HG03060 (cell line): ENCODE results near the gene SRGAP2.
"Not testable (repeated sequence)": the region's sequence is repeated elsewhere in the genome, so short reads cannot be mapped to it uniquely, and the experiment has no call there.

Experiments
- ATAC-seq: cut with Tn5 transposase; IDR thresholded peaks from one replicate; pipeline ENCODE4 v1.9.1; 2021; ENCODE audit warnings: low read depth, moderate number of reproducible peaks; ENCODE audit not compliant: unreplicated experiment

SRGAP2 gene

GRCh38 chr1:206203364-206204158 lies at the start of gene SRGAP2:
SRGAP2 (plus strand) TSS chr1:206203541; CDS start chr1:206205971, 2,430 bp downstream.
- not testable (repeated sequence) for ATAC-seq

DNA sequence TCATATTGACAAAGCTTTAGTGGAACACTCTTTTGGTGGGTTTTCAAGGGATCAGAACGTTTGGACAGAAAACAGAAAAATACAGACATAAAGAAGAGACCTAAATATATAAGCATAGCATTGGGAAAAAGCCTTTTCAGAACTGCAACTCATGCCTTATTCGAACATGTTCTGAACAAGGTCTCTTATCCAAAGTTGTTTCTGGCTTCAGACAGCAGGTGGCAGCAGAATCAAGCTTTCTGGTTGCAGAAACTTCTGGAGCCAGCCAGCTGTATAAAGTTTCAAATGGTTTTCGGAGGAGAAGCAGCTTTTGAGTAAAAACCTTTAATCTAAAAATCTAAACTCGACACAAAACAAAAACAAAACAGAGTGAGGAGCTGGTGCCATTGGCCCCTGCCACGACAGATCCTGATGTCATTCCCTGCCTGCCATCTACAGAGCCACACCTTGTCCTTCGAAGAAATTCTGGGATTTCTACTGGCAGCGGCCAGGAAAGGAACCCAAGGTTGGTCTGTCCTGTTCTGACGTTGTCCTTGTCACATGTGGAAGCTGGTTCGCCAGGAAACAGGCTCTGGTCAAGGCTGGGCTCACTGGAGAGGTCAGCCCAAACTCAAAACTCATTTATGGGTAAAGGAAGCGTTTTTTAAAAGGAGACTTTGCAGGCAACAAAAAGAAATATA lies 35.9 kb upstream of the SRGAP2 start:
- not testable (repeated sequence) for ATAC-seq

- not testable (repeated sequence) for ATAC-seq
Observed at GRCh38 chr1:206169794-206170193, 33.5 kb upstream of the SRGAP2 start.

GRCh38 chr1:206173110-206173719 lies 30.1 kb upstream of the SRGAP2 start:
- ATAC-seq: not testable (repeated sequence)

- not testable (repeated sequence) for ATAC-seq
Observed at GRCh38 chr1:206174182-206174868, 29.0 kb upstream of the SRGAP2 start.

DNA sequence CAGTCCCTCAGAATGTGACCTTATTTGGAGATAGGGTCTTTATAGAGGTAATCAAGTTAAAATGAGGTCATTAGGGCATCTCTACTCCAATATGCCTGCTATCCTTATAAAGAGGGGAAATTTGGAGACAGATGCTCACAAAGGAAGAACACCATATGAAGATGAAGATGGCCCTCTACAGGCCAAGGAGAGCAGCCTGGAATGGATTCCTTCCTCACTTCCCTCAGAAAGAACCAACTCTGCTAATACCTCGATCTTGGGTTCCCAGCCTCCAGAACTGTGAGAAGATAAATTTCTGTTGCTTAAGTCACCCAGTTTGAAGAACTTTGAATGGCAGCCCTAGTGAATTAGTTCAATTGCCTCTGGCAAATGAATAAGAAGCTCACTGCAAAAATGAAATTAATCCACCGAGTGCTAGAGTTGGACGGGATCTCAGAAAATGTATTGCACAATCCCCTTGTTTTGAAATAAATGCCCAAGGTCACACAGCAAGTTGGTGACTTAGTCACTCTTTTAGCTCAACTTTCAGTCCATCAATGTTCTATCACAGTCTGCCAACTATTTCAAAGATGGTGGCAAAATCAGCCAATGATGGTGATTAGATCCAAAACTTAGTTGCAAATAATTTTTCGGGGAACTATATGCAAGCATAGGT lies 27.8 kb upstream of the SRGAP2 start:
- ATAC-seq: not testable (repeated sequence)

DNA sequence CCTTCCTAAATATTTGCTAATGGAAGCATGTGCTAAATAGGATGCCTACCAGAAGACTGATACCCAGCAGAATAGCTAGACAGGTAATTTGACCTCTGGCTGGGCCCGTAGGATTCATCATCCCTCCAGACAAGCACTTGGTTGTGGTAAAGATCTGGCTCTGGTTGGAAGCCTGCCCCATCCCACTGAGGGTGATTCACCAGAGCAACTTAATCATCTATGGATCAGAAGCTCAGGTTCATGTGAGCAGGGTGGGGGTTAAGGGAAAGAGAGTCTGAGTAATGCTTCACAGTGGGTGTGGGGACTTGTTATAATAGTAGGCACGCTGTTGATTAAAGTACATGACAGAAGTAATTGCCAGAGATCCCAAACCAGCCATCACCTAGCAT lies 27.2 kb upstream of the SRGAP2 start:
- not testable (repeated sequence) for ATAC-seq

DNA sequence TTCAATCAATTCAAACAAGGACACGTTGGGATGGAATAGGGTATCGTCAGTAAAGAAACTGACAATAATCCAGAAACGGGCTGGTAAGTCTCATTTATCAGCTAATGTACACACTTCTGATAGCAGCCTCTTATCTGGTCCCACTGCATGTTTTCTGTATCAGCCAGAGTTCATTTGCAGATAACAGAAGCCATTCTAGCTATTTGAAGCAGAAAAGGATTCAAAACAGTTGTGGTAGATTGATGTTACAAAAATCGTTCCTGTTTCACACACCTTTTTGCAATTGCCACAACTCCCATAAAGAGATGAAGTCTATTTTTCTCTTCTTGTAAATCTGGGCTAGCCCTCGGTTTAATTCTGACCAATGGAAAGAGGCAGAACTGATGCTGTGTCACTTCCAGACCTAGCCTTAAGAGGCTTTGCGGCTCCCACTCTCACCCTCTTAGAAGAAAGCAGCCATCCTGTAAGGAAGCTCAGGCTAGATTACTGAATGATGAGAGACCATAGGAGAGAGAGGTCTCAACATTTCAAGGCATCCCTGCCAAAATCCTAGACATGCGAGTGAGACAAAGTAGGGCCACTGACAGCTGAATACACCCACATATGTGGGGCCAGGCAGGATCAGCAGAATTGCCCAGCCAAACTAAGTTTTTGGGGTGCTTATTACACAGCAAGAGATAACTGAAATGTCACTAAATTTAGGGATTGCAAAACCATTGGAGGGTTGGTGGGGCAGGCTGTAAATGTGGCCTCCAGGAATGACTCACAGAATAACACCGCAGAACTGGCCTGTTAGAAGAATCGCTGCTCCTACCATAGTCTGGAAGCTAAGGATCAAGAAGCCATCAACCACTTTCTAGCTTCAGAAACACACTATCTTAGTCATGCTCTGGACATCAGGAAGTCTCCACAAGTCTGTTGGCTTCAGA lies 25.0 kb upstream of the SRGAP2 start:
- not testable (repeated sequence) for ATAC-seq

DNA sequence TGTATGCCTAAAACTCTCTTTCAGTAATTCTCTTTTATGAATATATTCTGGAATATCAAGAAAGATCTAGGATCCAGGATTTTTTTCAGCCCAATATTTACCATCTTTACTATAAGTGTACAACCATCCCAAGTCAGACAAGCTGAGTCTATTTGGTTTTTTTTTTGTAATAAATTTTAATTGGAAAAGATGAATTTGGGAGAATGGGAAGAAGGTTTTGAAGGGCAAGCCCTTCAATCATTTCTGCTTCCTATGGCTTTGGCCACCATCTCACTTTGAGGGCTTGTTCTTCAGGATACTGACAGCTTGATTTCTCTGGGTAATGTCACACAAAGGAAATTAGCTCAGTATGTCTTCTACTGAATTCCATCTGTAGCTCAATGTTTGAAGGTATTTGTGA lies 23.7 kb upstream of the SRGAP2 start:
- not testable (repeated sequence) for ATAC-seq

DNA sequence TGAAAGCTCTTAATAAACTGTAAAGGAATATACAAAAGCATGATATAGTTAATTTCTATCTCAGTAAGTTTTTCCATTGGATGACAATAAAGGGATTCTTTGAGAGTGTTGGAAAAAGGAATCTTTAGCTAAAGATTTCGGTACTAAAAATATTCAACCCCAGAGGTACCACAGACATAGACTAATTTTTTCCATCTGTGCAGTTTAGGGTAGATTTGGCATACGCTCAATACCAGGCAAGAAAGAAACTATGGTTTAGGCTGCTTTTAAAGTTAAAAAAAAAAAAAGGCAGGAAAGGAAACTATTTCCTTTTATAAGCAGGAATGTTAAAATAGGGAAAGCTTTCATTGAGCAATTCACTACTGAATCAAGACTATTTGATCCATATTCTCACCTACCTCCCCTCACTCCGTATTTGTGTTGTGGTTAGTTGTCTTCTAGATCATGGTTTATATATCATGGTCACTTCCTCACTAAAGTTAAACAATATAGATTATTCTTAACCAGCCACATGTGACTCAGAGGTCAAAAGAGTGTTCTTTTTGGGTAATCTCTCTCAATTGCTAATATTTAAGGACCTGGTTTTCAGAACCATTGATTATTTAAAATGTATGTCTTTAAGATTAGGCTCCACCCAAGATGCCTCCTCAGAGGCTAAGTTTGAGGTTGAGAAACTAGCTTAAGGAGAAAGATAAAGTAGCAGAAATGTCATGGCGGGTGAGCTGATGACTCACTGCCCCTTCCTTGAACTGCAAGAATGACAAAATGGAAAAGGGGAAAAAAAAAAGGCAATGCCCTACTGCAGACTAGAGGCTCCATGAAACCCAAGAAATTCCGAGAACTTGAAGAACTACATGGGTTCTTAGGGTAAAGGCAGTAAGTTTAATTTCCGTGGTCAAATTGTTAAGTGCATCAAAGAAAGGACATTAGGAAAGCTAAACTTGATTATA lies 20.7 kb upstream of the SRGAP2 start:
- ATAC-seq: not testable (repeated sequence)

- ATAC-seq: not testable (repeated sequence)
Observed at GRCh38 chr1:206183788-206184187, 19.6 kb upstream of the SRGAP2 start.

GRCh38 chr1:206185778-206186177 lies 17.6 kb upstream of the SRGAP2 start:
- not testable (repeated sequence) for ATAC-seq

DNA sequence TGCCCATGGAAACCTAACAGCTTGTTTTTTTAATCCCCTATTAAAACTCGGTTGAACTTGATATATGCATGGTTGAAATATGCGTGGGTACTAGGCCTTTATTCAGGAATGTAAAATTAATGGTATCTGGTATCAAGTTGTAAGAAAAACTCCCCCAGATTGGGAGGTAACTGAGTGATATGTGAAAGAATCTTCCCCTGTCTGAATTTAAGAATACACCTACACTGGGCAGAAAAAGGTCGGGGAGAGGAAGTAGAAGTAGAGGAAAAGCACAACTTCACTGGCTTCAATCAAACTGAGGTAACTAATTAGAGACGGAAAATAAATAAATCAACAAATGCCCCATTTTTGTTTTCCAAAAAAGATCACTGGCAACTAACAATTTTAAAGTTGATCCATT lies 16.5 kb upstream of the SRGAP2 start:
- not testable (repeated sequence) for ATAC-seq

- not testable (repeated sequence) for ATAC-seq
Observed at GRCh38 chr1:206195182-206195581, 8.2 kb upstream of the SRGAP2 start.

DNA sequence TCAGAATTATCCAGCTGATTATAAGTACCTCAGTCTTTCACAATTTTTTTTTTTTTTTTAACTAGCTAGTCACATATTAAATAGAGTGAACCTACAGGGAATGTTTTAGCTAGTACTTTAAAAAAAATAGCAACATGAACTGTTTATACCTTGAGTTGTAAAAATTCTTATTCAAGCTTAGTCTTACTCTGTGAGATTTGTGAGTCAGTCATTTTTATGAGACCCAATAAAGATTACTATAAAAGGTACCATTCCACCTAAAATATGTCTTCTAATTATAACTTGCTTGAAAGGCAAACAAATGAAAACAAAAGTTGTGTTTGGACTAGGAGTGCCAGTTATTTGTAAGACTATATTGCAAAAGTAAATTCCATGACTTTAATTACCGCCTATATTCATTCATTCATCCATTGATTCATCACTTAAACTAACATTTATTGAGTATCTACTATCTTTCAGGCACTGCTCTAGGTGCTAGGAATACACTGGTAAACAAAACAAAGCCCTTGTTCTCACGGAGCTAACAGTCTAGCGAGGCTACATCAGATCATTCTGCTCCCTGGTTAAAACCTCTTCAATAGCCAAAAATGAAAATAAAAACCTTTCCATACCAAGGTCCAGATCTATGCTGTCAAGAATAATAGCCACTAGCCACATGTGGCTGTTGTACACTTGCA lies 6.5 kb upstream of the SRGAP2 start:
- not testable (repeated sequence) for ATAC-seq

DNA sequence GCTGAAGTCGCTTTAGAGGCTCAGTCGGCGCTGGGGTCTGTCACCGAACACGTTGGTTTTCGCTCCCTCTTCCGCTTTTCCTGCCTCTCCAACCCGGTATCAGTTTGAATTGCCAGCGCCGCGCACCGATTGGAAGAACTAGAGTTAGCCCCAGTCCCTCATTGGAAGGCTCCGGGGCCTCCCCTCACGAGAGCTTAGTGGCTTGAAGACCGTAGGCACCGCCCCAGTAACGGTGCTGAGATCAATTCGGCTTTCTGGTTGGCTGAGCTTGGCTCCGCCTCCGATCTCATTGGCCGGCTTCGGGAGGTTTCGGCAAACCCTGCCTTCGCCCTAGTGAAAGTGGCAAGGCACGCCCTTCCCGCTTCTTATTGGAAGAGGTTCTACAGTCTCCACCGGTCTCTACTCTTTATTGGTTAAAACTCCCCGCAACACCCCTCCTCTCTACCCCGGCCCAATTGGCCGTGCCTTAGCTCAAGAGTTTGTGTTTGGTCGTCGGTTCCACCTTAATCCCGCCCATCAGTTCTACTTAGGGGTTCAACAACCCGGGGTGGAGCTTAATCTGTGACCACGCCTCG lies 465 bp upstream of the SRGAP2 start, which contains the start of gene FAM72A:
Gene FAM72A (minus strand): TSS at position 51 of the 575 bp plus-strand sequence. CDS start 814 bp downstream, outside the sequence.
- peak; percentile 91 for ATAC-seq

DNA sequence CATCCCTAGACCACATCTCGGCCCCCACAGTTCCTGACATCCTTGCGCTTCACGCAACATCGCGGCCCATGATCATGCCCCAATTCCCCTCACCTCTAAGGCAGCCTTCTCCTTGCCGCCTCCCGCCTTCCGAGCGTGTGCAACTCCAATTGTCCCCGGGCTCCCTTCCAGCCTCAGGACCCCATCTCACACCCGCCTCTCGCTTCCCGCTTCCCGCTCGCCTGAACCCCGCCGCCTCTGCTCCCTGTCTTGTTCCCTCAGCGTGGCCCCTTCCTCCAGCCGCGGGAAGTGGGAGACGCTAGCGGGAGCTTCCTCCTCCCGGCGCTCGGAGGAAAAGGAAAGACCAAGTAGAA lies 794 bp downstream of the SRGAP2 start:
- not testable (repeated sequence) for ATAC-seq
